HepG2 (cell line): ENCODE results near the gene GRAP. TPM values are rescaled to one million over a fixed set of nuclear protein-coding genes. Genes with fewer than 3 reads are reported as not detected.
A peak's percentile ranks its signal among the peaks of the same experiment; 100 is the strongest.

Source experiments
- ATAD3A ChIP-seq: sonication (generic); formaldehyde crosslinking; IDR thresholded peaks from 2 replicates; pipeline ENCODE4 v1.4.0; 2020; ENCODE audit warnings: missing genetic modification reagents
- FOXC1 ChIP-seq: sonication (generic); formaldehyde crosslinking; IDR thresholded peaks from 2 replicates; pipeline ENCODE4 v1.8.0; 2022; ENCODE audit warnings: mild to moderate bottlenecking, missing genetic modification reagents, borderline replicate concordance
- FOXP4 ChIP-seq: sonication (generic); formaldehyde crosslinking; IDR thresholded peaks from 2 replicates; pipeline ENCODE4 v1.4.0; 2020; ENCODE audit warnings: missing genetic modification reagents
- KLF12 ChIP-seq: sonication (generic); formaldehyde crosslinking; IDR thresholded peaks from 2 replicates; pipeline ENCODE4 v1.4.0; 2020; ENCODE audit warnings: missing genetic modification reagents, borderline replicate concordance
- MTA3 ChIP-seq: sonication (generic); formaldehyde crosslinking; IDR thresholded peaks from 2 replicates; pipeline ENCODE4 v1.4.0; 2020; ENCODE audit warnings: missing genetic modification reagents
- NBN ChIP-seq: fragments of 450-650 bp; conservative IDR thresholded peaks from 2 replicates; pipeline ENCODE4 v1.6.1; 2017
- NFATC3 ChIP-seq: sonication (generic); formaldehyde crosslinking; IDR thresholded peaks from 2 replicates; pipeline ENCODE4 v1.5.1; 2020; ENCODE audit warnings: mild to moderate bottlenecking, missing genetic modification reagents
- PCBP2 ChIP-seq: fragments of 200-400 bp; formaldehyde crosslinking; optimal IDR thresholded peaks from 2 replicates; pipeline ENCODE3; 2018; ENCODE audit warnings: low read length, low read depth; ENCODE audit not compliant: poor library complexity, severe bottlenecking
- POLR2A ChIP-seq, 2 experiments: IDR thresholded peaks; 2 replicates each; pipeline ENCODE4 v1.6.1; 2011; ENCODE audit warnings: low read depth in 2 of 2, low read length in 2 of 2, mild to moderate bottlenecking in 1 of 2, moderate library complexity in 1 of 2; ENCODE audit not compliant: insufficient read depth in 1 of 2
- RBM39 ChIP-seq: fragments of 200-400 bp; formaldehyde crosslinking; IDR thresholded peaks from one replicate; pipeline ENCODE4 v1.6.1; 2018; ENCODE audit warnings: antibody characterized with exemption, mild to moderate bottlenecking, low read depth, low read length; ENCODE audit not compliant: poor library complexity, severe bottlenecking
- RELA ChIP-seq: sonication (generic); formaldehyde crosslinking; IDR thresholded peaks from 2 replicates; pipeline ENCODE4 v1.4.0; 2020; ENCODE audit warnings: missing genetic modification reagents
- REXO4 ChIP-seq: sonication (generic); formaldehyde crosslinking; IDR thresholded peaks from 2 replicates; pipeline ENCODE4 v1.8.0; 2022; ENCODE audit warnings: missing genetic modification reagents, mild to moderate bottlenecking, borderline replicate concordance
- SMARCC2 ChIP-seq: fragments of 450-650 bp; IDR thresholded peaks from 2 replicates; pipeline ENCODE4 v1.6.1; 2017; ENCODE audit warnings: antibody characterized with exemption, mild to moderate bottlenecking
- THAP9 ChIP-seq: sonication (generic); formaldehyde crosslinking; IDR thresholded peaks from 2 replicates; pipeline ENCODE4; 2020; ENCODE audit warnings: missing genetic modification reagents, mild to moderate bottlenecking, borderline replicate concordance
- ZC3H13 ChIP-seq: sonication (generic); formaldehyde crosslinking; IDR thresholded peaks from 2 replicates; pipeline ENCODE4 v1.8.1; 2023; ENCODE audit warnings: mild to moderate bottlenecking, missing genetic modification reagents, moderate library complexity
- ZFP1 ChIP-seq: IDR thresholded peaks from 2 replicates; pipeline ENCODE4 v1.6.1; 2016
- ZNF207 ChIP-seq: fragments of 450-650 bp; IDR thresholded peaks from 2 replicates; pipeline ENCODE4 v1.6.1; 2016; ENCODE audit warnings: antibody characterized with exemption, borderline replicate concordance
- ZNF501 ChIP-seq: sonication (generic); formaldehyde crosslinking; IDR thresholded peaks from 2 replicates; pipeline ENCODE4 v1.5.1; 2020; ENCODE audit warnings: mild to moderate bottlenecking, moderate library complexity, missing genetic modification reagents
- ZNF615 ChIP-seq: sonication (generic); formaldehyde crosslinking; IDR thresholded peaks from 2 replicates; pipeline ENCODE4 v1.5.0; 2020; ENCODE audit warnings: mild to moderate bottlenecking, missing genetic modification reagents, borderline replicate concordance
- polyA plus RNA-seq, 8 experiments: library from polyadenylated mRNA; depleted of rRNA in 3 of 8; stranded (reverse) in 7 of 8; unstranded in 1 of 8; fragments of >200 nt; fragmentation: Illumina TruSeq in 4 of 8; extraction: Trizol in 4 of 8; gene quantifications; 2 replicates each; pipeline versions ENCODE4 v1.2.1 to v1.2.3, GENCODE V29; 2011 to 2016; ENCODE audit warnings: low read depth in 4 of 8, missing spikeins in 1 of 8, mixed read lengths in 1 of 8; ENCODE audit not compliant: insufficient read depth in 1 of 8
- total RNA-seq, 5 experiments: library from RNA; depleted of rRNA; stranded (reverse); fragments of >200 nt; fragmentation: Illumina TruSeq; extraction: Trizol; gene quantifications; 2 replicates each; pipeline ENCODE4 v1.2.3, GENCODE V29; 2016; ENCODE audit warnings: low read depth in 1 of 5
- TF ChIP-seq, protein P1 (sequence below): sonication (generic); formaldehyde crosslinking; IDR thresholded peaks from 2 replicates; pipeline ENCODE4 v1.4.0; 2020; ENCODE audit warnings: missing genetic modification reagents
- TF ChIP-seq, protein P2 (sequence below): sonication (generic); formaldehyde crosslinking; IDR thresholded peaks from 2 replicates; pipeline ENCODE4 v1.5.0; 2020; ENCODE audit warnings: missing genetic modification reagents

The GRAP gene
- total and polyA plus RNA-seq, 2 of the 13 experiments (the other 11 are each of a cell fraction or from before 2014, with no cell fraction given), result 0.77 to 1.7 TPM

- TF ChIP-seq, protein P1, sequence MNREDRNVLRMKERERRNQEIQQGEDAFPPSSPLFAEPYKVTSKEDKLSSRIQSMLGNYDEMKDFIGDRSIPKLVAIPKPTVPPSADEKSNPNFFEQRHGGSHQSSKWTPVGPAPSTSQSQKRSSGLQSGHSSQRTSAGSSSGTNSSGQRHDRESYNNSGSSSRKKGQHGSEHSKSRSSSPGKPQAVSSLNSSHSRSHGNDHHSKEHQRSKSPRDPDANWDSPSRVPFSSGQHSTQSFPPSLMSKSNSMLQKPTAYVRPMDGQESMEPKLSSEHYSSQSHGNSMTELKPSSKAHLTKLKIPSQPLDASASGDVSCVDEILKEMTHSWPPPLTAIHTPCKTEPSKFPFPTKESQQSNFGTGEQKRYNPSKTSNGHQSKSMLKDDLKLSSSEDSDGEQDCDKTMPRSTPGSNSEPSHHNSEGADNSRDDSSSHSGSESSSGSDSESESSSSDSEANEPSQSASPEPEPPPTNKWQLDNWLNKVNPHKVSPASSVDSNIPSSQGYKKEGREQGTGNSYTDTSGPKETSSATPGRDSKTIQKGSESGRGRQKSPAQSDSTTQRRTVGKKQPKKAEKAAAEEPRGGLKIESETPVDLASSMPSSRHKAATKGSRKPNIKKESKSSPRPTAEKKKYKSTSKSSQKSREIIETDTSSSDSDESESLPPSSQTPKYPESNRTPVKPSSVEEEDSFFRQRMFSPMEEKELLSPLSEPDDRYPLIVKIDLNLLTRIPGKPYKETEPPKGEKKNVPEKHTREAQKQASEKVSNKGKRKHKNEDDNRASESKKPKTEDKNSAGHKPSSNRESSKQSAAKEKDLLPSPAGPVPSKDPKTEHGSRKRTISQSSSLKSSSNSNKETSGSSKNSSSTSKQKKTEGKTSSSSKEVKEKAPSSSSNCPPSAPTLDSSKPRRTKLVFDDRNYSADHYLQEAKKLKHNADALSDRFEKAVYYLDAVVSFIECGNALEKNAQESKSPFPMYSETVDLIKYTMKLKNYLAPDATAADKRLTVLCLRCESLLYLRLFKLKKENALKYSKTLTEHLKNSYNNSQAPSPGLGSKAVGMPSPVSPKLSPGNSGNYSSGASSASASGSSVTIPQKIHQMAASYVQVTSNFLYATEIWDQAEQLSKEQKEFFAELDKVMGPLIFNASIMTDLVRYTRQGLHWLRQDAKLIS, result no peak
- TF ChIP-seq REXO4 (CRISPR knock-in tag), result no peak
- TF ChIP-seq RBM39, result peak; percentile 54
- TF ChIP-seq ZC3H13 (CRISPR knock-in tag), result no peak
- TF ChIP-seq, protein P2, sequence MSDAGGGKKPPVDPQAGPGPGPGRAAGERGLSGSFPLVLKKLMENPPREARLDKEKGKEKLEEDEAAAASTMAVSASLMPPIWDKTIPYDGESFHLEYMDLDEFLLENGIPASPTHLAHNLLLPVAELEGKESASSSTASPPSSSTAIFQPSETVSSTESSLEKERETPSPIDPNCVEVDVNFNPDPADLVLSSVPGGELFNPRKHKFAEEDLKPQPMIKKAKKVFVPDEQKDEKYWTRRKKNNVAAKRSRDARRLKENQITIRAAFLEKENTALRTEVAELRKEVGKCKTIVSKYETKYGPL (CRISPR knock-in tag), result no peak
- TF ChIP-seq POLR2A (IDR thresholded peaks at IDR 0.05; ENCODE audit: insufficient read depth in 1 of 2, low read depth in 2 of 2, low read length in 2 of 2), result peak; percentile 5 to 67; a peak in 2 of 4 replicates
- TF ChIP-seq ZNF615 (CRISPR knock-in tag), result no peak
- TF ChIP-seq ZFP1, result no peak
- no peak for TF ChIP-seq FOXC1
- TF ChIP-seq ZNF207, result no peak
- TF ChIP-seq FOXP4 (CRISPR knock-in tag), result 0 out of 2 replicates have a peak, but pooled peaks have one; percentile 9
- TF ChIP-seq MTA3 (CRISPR knock-in tag), result no peak
- no peak for TF ChIP-seq ATAD3A (CRISPR knock-in tag)
- no peak for TF ChIP-seq NBN
- TF ChIP-seq ZNF501, result 0 out of 2 replicates have a peak, but pooled peaks have one; percentile 77
- TF ChIP-seq SMARCC2, result no peak
- TF ChIP-seq NFATC3, result no peak
- TF ChIP-seq THAP9 (CRISPR knock-in tag), result no peak
- TF ChIP-seq RELA (CRISPR knock-in tag), result no peak
- no peak for TF ChIP-seq PCBP2
- TF ChIP-seq KLF12 (CRISPR knock-in tag), result no peak
These were observed 42.2 kb downstream of the GRAP start, which contains the start of gene FAM83G (continued) for GRCh38 chr17:19004421-19005136.
